ENCODE results near the gene ADRM1.

Gene ADRM1

GRCh38 chr20:62286493-62287064, 16.2 kb upstream of the ADRM1 start:
- peaks cover 58% of the 10 kb centered on the region for H3K36me3 ChIP-seq (ENCODE audit: insufficient read depth, insufficient read length, low read length)
- no peak overlapping the region for H3K4me3 ChIP-seq (ENCODE audit: insufficient read length, low read depth)
- H3K4me1 ChIP-seq (ENCODE audit: insufficient read depth, insufficient read length): no peaks in the 10 kb centered on the region
- TF ChIP-seq ZNF274 (IDR thresholded peaks at IDR 0.05; ENCODE audit: low read depth, low read length) (no peak), SUZ12 (IDR thresholded peaks at IDR 0.05; ENCODE audit: extremely low read depth, insufficient read depth, insufficient read length) (no peak), YY1 (IDR thresholded peaks at IDR 0.05; ENCODE audit: insufficient read depth, insufficient read length) (no peak)
- H3K9ac ChIP-seq (ENCODE audit: insufficient read length, low read depth): no peak overlapping the region
- no peak for DNase-seq (ENCODE audit: low read depth, low spot score)
- no peaks in the 10 kb centered on the region for H3K9me3 ChIP-seq (ENCODE audit: insufficient read depth, low read length)
- H3K27me3 ChIP-seq (ENCODE audit: insufficient read depth, insufficient read length): no peaks in the 10 kb centered on the region

GRCh38 chr20:62287129-62287528, 15.7 kb upstream of the ADRM1 start:
- no peak for DNase-seq (ENCODE audit: low read depth, low spot score)
- TF ChIP-seq ZNF274 (IDR thresholded peaks at IDR 0.05; ENCODE audit: low read depth, low read length): no peak
- TF ChIP-seq YY1 (IDR thresholded peaks at IDR 0.05; ENCODE audit: insufficient read depth, insufficient read length): no peak
- no peak for TF ChIP-seq SUZ12 (IDR thresholded peaks at IDR 0.05; ENCODE audit: extremely low read depth, insufficient read depth, insufficient read length)
- H3K27me3 ChIP-seq (ENCODE audit: insufficient read depth, insufficient read length): no peaks in the 10 kb centered on the region
- peaks cover 57% of the 10 kb centered on the region for H3K36me3 ChIP-seq (ENCODE audit: insufficient read depth, insufficient read length, low read length)
- no peak overlapping the region for H3K4me3 ChIP-seq (ENCODE audit: insufficient read length, low read depth)
- no peaks in the 10 kb centered on the region for H3K9me3 ChIP-seq (ENCODE audit: insufficient read depth, low read length)
- H3K4me1 ChIP-seq (ENCODE audit: insufficient read depth, insufficient read length): no peaks in the 10 kb centered on the region
- H3K9ac ChIP-seq (ENCODE audit: insufficient read length, low read depth): no peak overlapping the region

DNA sequence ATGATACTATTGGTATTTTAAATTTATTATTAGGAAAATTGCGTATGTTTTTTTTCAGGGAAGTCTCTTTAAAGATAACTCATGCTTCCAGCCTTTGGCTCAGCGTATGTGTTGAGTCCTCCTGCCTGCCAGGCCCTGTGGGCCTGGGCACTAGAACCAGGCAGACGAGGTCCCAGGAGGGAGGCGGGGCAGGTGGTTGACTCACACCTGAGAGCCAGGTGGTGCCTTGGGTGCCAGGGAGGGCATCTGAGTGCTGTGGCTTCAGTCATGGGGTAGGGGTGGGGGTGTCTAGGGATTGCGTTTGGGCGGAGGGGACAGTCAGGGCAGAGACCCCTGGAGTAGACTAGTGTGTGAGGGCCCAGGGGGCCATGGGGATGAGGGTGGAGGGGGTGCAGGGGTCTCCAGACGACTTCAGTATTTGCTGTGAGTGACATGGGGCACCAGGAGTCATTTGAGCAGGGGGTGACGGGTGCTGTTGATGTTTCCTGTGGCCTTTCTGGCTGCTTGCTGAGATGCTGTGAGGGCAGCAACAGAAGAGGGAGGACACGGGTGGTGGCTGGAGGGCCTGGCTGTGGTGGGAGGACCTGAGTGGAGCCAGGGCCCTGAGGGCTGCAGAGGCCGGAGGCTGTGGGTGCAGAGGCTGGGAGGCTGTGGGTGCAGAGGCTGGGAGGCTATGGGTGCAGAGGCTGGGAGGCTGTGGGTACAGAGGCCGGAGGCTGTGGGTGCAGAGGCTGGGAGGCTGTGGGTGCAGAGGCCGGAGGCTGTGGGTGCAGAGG, 14.8 kb upstream of the ADRM1 start:
- H3K27me3 ChIP-seq (ENCODE audit: insufficient read depth, insufficient read length): no peaks in the 10 kb centered on the region
- no peak overlapping the region for H3K9ac ChIP-seq (ENCODE audit: insufficient read length, low read depth)
- no peaks in the 10 kb centered on the region for H3K9me3 ChIP-seq (ENCODE audit: insufficient read depth, low read length)
- H3K4me1 ChIP-seq (ENCODE audit: insufficient read depth, insufficient read length): no peaks in the 10 kb centered on the region
- no peak for TF ChIP-seq YY1 (IDR thresholded peaks at IDR 0.05; ENCODE audit: insufficient read depth, insufficient read length)
- no peak for TF ChIP-seq SUZ12 (IDR thresholded peaks at IDR 0.05; ENCODE audit: extremely low read depth, insufficient read depth, insufficient read length)
- no peak for TF ChIP-seq ZNF274 (IDR thresholded peaks at IDR 0.05; ENCODE audit: low read depth, low read length)
- no peak overlapping the region for H3K4me3 ChIP-seq (ENCODE audit: insufficient read length, low read depth)
- no peak for DNase-seq (ENCODE audit: low read depth, low spot score)
- peaks cover 52% of the 10 kb centered on the region for H3K36me3 ChIP-seq (ENCODE audit: insufficient read depth, insufficient read length, low read length)

DNA sequence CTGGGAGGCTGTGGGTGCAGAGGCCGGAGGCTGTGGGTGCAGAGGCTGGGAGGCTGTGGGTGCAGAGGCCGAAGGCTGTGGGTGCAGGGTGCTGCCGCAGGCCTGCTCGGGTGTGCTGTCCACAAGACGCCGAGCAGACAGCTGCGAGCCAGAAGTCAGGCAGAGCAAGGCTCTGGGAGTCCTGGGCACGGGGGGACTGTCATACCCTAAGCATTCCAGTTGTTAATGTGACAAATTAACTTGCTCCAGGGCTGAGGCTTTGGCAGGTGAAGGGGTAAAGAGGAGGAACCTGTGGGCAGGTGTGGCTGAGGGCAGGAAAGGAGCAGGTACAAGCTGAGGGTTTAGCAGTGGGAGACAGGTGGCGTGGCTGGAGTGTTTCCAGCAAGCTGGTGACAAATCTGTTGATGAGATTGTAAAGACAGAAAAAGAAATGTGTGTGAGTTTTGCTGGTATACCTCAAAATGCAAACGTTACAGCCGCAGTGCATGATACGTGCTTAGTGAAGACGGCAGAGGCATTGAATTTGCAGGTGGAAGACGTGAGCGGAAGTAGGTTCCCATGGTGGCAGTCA, 14.2 kb upstream of the ADRM1 start:
- Histone ChIP-seq H3K9me3 (ENCODE audit: insufficient read depth, low read length) (no peaks in the 10 kb centered on the region), H3K27me3 (ENCODE audit: insufficient read depth, insufficient read length) (no peaks in the 10 kb centered on the region), H3K36me3 (ENCODE audit: insufficient read depth, insufficient read length, low read length) (peaks cover 50% of the 10 kb centered on the region), H3K4me3 (ENCODE audit: insufficient read length, low read depth) (no peak overlapping the region), H3K9ac (ENCODE audit: insufficient read length, low read depth) (no peak overlapping the region), H3K4me1 (ENCODE audit: insufficient read depth, insufficient read length) (no peaks in the 10 kb centered on the region)
- no peak for DNase-seq (ENCODE audit: low read depth, low spot score)
- TF ChIP-seq SUZ12 (IDR thresholded peaks at IDR 0.05; ENCODE audit: extremely low read depth, insufficient read depth, insufficient read length) (no peak), ZNF274 (IDR thresholded peaks at IDR 0.05; ENCODE audit: low read depth, low read length) (no peak), YY1 (IDR thresholded peaks at IDR 0.05; ENCODE audit: insufficient read depth, insufficient read length) (no peak)

- no peaks in the 10 kb centered on the region for H3K27me3 ChIP-seq (ENCODE audit: insufficient read depth, insufficient read length)
- TF ChIP-seq SUZ12 (IDR thresholded peaks at IDR 0.05; ENCODE audit: extremely low read depth, insufficient read depth, insufficient read length) (no peak), ZNF274 (IDR thresholded peaks at IDR 0.05; ENCODE audit: low read depth, low read length) (no peak), YY1 (IDR thresholded peaks at IDR 0.05; ENCODE audit: insufficient read depth, insufficient read length) (no peak)
- H3K36me3 ChIP-seq (ENCODE audit: insufficient read depth, insufficient read length, low read length): peaks cover 46% of the 10 kb centered on the region
- no peak for DNase-seq (ENCODE audit: low read depth, low spot score)
- no peak overlapping the region for H3K4me3 ChIP-seq (ENCODE audit: insufficient read length, low read depth)
- H3K4me1 ChIP-seq (ENCODE audit: insufficient read depth, insufficient read length): no peaks in the 10 kb centered on the region
- H3K9me3 ChIP-seq (ENCODE audit: insufficient read depth, low read length): no peaks in the 10 kb centered on the region
- H3K9ac ChIP-seq (ENCODE audit: insufficient read length, low read depth): no peak overlapping the region
Observed at GRCh38 chr20:62289131-62289530, 13.7 kb upstream of the ADRM1 start.

GRCh38 chr20:62289898-62290297, 12.9 kb upstream of the ADRM1 start:
- TF ChIP-seq YY1 (IDR thresholded peaks at IDR 0.05; ENCODE audit: insufficient read depth, insufficient read length): no peak
- TF ChIP-seq SUZ12 (IDR thresholded peaks at IDR 0.05; ENCODE audit: extremely low read depth, insufficient read depth, insufficient read length): no peak
- TF ChIP-seq ZNF274 (IDR thresholded peaks at IDR 0.05; ENCODE audit: low read depth, low read length): no peak
- no peak for DNase-seq (ENCODE audit: low read depth, low spot score)
- peaks cover 45% of the 10 kb centered on the region for H3K36me3 ChIP-seq (ENCODE audit: insufficient read depth, insufficient read length, low read length)

More at GRCh38 chr20:62289898-62290297, 12.9 kb upstream of the ADRM1 start:
- no peak overlapping the region for H3K4me3 ChIP-seq (ENCODE audit: insufficient read length, low read depth)
- no peaks in the 10 kb centered on the region for H3K27me3 ChIP-seq (ENCODE audit: insufficient read depth, insufficient read length)
- H3K9ac ChIP-seq (ENCODE audit: insufficient read length, low read depth): no peak overlapping the region
- no peaks in the 10 kb centered on the region for H3K4me1 ChIP-seq (ENCODE audit: insufficient read depth, insufficient read length)
- H3K9me3 ChIP-seq (ENCODE audit: insufficient read depth, low read length): no peaks in the 10 kb centered on the region
